ENCODE results near the gene TMEM107.
"Not testable (repeated sequence)": the region's sequence is repeated elsewhere in the genome, so short reads cannot be mapped to it uniquely, and the experiment has no call there.

TMEM107 gene

GRCh38 chr17:8176197-8176940 lies at the start of gene TMEM107:
Gene TMEM107 (minus strand): TSS chr17:8176380. CDS start chr17:8176286, 94 bp downstream.
- peak; percentile 17 for FAIRE-seq

GRCh38 chr17:8224891-8225812 lies 49.0 kb upstream of the TMEM107 start:
- FAIRE-seq = no peak

DNA sequence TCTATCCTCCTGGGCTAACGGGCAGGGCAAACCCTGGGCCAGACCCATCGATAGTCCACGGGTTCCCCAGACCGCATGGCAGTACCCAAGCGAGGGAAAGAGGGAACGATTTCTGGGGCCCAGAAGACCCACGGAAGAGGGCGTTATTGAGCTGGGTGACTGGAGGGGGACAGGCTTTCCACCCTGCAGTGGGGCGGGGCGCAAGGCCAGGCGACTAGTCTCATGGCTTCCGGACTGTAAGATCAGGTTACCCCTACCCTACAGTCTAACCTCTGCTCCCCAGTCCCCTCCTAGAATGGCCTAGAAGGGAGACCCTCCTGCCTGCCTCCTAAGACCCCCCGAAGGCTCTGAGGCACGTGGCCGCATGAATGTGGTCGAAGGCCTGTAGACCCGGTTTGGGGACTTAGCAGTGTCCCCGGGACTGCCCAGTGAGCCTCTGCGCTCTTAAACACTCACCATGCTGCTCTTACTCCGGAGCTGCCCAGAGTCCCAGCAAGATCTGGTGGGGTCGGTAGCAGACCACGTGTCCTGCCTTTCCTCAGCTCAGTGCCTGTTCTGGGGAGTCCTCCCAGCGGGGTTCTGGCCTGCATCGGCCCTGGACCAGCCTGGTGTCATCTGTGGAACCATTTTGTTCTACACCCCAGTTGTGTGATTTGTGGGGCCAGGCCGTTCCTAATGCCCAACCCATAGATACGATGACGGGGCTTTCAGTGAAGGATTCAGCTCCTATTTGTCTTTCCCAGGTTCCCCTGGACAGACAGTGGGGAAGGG lies 47.4 kb upstream of the TMEM107 start:
- no peak for FAIRE-seq

DNA sequence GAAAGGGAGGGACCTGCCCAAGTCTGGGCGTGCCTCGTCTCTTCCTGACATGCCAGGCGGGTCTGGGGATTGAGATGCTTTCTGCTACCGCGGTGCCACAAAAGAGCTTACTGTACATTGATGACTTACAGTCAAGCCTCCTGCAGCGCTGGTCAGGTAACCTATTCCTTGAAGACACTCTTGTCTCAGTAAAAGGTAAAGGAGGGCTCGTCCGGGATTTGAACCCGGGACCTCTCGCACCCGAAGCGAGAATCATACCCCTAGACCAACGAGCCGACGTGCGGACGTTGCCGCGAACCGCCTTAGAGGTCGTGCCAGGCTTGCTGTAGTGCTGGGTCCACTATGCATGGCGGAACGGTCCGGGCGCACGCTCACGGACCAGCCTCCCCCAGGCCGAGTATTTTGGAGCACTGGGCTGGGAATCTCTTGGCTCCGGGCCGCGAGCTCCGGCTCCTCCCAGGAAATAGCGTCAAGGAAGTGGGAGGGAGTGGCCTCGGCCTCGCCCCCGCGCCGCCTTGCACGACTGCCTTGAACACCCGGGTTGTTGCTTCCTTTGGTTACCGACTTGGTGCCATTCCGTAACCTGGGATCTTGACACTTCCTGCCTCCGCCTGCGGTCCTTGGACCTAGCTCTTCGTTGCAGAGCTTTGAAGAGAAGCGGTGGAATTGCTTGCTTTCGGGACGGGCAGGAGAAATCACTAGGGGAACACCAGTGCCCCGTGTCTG lies 46.6 kb upstream of the TMEM107 start:
- FAIRE-seq = peak; percentile 91

DNA sequence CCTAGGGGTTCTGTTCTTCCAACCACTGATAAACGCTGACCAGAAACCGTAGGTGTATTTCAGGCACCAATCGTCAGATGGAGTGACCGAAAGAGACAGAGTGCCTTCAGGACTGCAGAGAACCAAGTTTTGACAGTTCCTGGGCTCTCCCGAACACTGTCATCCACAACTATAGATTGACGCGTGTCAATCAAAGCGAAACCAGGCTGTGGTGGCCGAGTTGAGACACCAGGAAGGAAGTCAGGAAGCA lies 46.1 kb upstream of the TMEM107 start:
- no peak for FAIRE-seq

DNA sequence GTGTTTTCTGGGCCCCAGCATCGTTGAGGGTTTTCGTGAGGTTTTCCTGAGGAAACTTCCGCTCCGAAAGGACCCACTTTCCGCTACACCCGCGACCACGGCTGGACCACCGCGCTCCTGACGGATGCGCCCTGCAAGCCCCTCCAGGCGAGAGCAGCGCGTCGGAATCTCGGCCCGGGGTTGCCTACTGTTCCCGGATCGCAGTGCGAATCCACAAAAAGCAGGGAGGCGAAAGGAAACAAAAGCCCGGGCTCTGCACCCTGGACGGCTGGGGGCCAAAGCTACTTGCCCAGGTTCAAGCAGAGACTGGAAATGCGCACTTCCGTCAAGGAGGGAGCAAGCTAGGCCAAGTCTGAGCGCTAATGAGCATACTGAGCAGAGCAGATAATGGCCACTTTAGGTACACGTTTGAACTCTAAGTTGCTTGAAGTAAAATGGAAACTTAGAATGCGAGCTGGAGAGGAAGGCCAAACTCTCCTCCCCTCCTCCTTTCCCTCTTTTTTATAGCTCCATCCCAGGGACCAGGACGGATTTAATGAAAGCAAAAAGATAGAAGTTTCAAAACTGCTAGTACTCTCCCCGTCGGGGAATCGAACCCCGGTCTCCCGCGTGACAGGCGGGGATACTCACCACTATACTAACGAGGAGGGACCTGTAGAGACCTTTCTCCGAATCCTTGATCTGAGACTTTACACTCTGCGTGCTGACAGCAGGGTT lies 45.6 kb upstream of the TMEM107 start:
- no peak for FAIRE-seq

DNA sequence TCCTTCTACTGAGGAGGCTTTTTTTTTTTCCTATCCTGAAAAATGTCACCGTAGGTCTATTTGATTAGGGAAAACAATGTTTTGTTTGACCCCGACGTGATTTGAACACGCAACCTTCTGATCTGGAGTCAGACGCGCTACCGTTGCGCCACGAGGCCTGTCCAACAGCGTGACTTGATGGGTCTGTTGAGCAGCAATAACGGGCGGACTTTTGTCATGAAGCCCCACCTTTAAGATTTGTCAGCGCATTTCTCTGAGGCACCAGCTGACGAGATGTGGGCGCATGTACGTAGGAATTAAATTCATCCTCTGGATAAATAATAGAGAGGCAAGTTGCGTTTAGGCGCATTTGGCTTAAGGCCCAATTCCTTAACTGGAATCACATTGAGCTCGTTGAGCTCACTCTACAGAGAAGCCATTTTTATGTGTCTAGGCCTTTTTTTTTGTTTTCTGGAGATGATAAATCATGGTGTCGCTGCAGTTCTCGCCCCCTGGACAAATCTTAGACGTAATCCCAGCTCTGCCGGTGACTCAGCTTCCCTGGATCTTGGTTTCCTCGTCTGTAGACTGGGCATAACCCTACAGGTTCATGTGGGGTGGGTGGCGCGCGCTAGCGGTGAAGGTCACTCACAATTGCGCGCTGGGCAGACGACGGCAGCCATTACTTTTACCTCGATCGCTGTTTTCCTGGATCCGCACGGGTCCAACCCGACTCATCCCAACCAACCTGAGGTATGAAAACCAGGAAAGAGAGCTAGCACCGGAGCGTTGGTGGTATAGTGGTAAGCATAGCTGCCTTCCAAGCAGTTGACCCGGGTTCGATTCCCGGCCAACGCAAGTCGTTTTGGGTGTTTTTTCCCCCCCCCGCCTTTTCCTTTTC lies 44.8 kb upstream of the TMEM107 start:
- peak; percentile 23 for FAIRE-seq

- not testable (repeated sequence) for FAIRE-seq
Measured at GRCh38 chr17:8214000-8214399, 37.8 kb upstream of the TMEM107 start.

DNA sequence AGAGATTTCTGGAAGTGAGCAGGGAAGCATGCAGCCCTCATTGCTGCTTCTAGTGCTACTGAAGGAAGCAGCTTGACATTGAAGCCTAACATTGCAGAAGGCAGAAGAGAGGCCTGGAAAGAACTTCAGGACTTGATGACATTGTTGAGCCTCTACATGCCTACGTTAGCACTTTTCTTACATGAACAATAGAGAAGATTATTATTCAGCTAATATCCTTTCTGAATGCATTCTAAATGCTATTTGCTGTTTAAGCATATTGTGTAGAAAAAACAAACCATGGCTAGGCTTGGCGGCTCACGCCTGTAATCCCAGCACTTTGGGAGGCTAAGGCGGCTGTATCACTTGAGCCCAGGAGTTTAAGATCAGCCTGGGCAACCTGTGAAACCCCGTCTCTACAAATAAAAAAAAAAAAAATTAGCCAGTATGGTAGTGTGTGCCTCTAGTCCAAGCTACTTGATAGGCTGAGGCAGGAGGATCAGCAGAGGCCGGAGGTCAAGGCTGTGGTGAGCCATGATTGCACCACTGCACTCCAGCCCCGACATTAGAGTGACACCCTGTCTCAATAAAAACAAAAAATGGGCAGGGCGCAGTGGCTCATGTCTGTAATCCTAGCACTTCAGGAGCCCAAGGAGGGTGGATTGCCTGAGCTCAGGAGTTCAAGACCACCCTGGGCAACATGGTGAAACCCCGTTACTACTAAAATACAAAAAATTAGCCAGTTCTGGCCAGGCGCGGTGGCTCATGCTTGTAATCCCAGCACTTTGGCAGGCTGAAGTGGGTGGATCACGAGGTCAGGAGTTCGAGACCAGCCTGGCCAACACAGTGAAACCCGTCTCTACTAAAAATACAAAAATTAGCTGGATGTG lies 36.4 kb upstream of the TMEM107 start:
- no peak for FAIRE-seq

- no peak for FAIRE-seq
Measured at GRCh38 chr17:8210761-8211458, 34.7 kb upstream of the TMEM107 start.

DNA sequence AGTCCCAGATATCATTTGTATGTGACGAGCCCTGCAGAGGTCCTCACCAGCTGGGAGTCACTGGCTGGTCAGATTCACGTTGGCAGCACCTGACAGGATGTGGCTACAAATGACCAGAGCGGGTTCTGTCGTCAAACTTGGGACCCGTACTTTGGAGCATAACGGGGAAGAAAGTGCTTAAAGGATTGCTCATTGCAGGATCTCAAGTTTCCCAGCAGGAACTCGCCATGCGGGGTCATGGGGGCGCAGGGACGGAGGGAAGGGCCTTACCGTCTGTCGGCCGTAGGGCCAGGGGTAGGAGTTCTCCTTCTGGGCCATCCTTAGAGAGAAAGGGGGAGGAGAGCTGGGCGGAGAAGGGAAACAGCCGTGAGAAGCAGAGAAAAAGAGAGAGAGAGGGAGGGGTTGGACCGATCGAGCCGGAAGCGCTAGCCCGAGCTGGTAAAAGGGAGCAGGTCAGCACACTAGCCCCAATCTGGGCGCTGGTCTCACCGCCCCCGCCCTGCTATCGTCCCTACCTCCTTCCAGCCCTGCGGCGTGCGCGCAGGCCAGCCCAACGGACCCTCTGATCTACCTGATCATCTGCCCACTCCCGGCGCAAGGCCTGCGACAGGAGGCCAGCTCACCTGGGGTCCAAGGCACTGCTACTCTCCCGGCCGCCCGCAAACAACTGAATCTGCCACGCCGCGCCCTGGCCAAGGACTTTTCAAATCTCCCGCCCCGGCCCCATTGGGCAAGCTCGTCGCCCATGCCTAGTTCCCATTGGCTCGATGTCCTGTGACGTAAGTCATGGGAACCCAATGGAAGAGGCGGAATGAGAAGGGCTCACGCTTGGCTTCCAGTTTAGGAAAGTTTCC lies 34.0 kb upstream of the TMEM107 start, which contains the start of gene AURKB:
Gene AURKB, minus strand, starts transcription at position 669 of the 854 bp plus-strand sequence. Its CDS starts 351 bp downstream, at position 318.
- peak; percentile 99 for FAIRE-seq

DNA sequence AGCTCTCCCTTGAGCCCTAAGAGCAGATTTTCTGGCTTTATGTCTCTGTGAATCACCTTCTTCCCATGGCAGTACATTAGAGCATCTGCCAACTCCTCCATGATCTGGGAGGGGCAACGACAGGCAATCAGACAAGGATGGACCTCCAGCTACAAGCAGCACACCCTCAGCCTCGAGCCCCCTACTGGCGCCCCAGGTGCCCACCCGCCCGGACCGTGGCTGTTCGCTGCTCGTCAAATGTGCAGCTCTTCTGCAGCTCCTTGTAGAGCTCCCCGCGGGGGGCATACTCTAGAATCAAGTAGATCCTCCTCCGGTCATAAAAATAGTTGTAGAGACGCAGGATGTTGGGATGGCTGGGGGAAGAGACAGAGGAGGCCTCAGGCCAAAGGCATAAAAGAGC lies 30.4 kb upstream of the TMEM107 start:
- no peak for FAIRE-seq

DNA sequence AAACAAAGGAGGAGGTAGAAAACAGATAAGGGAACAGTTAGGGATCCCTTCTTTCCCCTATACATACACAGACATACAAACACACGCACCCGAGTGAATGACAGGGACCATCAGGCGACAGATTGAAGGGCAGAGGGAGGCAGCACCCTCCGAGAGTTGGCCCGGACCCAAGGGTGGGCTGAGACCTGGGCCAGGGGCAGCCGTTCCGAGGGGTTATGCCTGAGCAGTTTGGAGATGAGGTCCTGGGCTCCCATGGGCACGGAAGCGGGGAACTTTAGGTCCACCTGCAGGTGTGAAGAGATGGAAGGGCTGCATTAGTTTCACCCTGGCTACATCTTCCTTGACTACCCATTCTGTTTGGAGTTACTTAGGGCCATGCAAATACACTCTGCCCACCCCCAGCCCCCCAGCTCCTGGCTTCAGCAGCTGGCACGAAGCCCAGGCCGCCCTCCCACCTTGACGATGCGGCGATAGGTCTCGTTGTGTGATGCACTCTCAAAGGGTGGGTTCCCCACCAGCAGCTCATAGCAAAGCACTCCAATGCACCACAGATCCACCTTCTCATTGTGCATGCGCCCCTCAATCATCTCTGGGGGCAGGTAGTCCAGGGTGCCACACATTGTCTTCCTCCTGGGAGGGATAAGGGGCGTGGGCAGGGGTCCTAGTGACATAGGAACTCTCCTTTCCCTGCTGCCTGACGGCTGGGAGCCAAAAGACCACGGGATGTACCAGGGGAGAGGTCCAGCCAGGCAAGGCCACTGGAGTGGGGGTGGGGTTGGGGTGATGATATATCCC lies 28.8 kb upstream of the TMEM107 start:
- FAIRE-seq = no peak

DNA sequence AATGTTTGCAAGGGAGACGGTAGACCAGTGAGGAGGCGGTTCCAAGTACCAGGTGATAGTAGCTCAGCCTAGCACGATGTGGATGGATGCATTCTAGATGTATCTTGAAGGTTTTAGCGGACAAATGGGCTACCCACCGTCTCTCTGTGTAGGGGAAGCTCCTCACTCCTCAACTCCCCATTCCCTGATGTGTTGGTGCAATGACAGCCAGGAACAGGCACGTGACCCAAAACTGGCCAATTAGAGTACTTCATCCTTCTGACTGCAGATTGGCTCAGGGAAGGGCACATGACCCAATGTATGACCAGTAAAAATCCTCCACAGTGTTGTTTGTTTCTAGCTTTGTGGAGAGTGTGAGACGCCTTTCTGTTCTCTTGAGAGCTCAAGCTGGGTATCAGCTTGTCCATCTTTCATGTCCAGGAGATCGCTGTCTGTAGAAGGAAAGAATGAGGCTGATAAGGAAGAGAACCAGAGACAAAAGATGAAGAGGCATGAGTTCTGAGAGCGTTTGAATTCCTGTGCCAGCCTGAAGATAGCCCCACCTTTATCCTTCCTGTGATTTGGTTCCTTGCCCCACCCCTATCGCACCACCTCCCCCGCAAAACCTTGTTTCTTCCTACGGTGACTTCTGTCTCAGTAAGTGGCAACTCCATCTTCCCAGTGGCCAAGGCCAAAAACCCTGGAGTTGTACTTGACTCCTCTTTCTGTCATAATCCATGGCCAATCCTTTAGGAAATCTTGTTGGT lies 16.1 kb upstream of the TMEM107 start:
- FAIRE-seq = peak; percentile 79

DNA sequence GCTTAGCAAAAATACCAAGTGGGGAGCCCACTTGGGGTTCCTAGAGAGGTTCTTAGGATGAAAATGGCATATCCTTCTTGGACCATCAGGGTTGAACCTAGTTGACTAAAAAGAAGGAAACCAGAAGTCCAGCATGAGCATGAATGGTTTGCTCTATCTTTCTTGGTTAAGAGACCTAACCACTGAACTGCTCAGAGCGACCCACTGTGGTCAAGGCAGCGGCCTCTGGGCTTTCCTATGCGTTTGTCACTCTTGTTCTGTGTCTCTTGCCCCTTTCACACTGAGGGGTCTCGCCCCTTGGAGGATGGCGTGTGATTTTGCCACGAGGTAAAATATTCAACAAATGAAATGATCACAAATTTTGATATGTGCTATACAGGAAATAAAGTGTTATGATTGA lies 14.3 kb upstream of the TMEM107 start:
- no peak for FAIRE-seq

DNA sequence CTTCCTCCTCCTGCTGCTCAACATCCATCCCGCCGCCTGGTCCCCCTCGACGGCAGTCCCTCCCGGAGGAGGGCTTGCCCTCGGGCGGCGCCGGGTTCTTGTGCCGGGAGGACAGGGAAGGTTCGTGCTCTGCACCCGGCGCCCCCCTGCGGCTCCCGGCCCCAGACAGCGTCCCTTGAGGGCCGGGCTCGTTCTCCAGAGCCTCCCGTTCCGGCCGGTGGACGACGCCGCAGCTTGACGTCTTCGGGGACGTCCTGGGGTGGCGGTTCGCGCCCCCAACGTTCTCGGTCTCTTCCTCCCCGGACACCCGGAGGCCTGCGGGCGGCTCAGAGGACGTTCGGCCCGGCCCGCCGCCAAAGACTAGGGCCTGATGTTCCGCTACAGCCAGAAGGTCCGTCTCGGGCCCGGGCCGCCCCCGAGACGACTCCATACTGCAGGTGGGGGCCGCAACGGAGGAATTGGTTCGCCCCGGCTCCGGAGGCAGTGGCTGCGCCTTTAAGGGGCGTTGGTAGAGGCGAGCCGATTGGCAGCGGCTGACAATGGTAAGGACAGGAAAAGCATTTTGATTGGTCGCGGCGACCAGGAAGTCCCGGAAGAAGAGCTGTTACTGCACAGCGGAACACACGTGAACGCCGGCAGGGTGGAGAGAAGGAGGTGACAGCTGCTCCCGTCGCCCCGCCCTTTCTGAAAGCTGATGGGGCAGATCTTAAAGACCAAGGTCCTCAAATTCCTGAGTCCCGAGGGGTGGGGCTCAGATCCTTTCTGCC lies 13.7 kb upstream of the TMEM107 start, which contains the start of gene BORCS6:
Gene BORCS6, minus strand, starts transcription at position 470 of the 767 bp plus-strand sequence. Its CDS starts 40 bp downstream, at position 430.
- FAIRE-seq = peak; percentile 96
